ENCODE data around the gene CEP57. TPM values are rescaled to one million over a fixed set of nuclear protein-coding genes. Genes with fewer than 3 reads are reported as not detected.

Gene CEP57
- total RNA-seq, 2 experiments from 2014 or later = 57.7 to 67.4 TPM

DNA sequence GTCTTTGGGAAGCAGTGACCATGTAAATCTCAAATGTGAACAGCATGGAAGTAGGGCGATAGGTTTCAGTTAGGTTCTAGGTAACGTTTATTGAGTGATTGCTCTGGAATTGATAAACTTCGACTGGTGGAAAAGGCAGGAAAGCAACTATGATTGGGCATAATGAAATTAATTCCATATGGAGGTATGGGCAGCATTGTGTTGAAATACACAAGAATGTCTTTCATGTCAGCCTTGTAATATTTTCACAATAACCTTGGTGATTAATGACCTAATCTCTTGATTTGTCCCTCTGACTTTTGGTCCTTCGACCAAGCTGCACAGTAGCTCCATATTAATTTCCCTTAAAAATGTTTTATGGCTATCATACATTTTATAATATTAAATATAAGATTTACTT lies 2.8 kb downstream of the CEP57 start:
- TF ChIP-seq, protein P1, sequence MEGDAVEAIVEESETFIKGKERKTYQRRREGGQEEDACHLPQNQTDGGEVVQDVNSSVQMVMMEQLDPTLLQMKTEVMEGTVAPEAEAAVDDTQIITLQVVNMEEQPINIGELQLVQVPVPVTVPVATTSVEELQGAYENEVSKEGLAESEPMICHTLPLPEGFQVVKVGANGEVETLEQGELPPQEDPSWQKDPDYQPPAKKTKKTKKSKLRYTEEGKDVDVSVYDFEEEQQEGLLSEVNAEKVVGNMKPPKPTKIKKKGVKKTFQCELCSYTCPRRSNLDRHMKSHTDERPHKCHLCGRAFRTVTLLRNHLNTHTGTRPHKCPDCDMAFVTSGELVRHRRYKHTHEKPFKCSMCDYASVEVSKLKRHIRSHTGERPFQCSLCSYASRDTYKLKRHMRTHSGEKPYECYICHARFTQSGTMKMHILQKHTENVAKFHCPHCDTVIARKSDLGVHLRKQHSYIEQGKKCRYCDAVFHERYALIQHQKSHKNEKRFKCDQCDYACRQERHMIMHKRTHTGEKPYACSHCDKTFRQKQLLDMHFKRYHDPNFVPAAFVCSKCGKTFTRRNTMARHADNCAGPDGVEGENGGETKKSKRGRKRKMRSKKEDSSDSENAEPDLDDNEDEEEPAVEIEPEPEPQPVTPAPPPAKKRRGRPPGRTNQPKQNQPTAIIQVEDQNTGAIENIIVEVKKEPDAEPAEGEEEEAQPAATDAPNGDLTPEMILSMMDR (conservative IDR thresholded peaks at IDR 0.05; ENCODE audit: low read length) = no peak
- TF ChIP-seq EZH2phosphoT487 (IDR thresholded peaks at IDR 0.05; ENCODE audit: borderline replicate concordance, low read depth, low read length) = no peak
- intact Hi-C loops (cut with micrococcal nuclease; ENCODE audit: unreplicated experiment) = loop anchor here (5.0 to 10.0 kb wide), 3 partner anchors 422 to 594 kb away; partner anchors contain the start of gene CCDC82
- CTCF ChIA-PET (ENCODE audit: unreplicated experiment) = no interaction called here

DNA sequence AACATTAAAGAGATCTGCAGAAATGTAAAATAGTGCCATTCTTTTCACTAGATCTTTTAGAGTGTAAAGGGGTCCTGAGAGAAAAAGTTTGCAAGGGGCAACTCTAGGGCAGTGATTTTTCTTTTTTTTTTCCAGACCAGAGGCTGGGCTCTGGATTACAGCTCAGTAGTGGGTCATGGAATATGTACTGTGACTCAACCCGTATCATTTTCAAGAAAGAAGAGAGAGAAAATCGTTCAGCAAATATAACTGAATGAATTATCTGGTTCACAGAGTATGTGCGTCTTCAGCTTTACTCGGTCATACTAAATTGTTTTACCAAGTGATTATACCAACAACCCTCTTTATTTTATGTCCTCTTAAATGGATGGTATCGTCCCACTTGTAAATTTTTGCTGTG lies 3.8 kb downstream of the CEP57 start:
- ChIA-PET POLR2A (interaction anchor here (0.6 kb wide), 1 partner anchor 655 kb away, joined by 3 read pairs; no protein-coding TSS in a partner anchor), CTCF (ENCODE audit: unreplicated experiment) (no interaction called here)
- Histone ChIP-seq H3K9me2 (ENCODE audit: insufficient read depth, low read length) (no peaks in the 10 kb centered on the region), H2AFZ (ENCODE audit: low read length) (no peak overlapping the region), H3K36me3 (ENCODE audit: insufficient read depth, low read length) (peaks cover 12% of the 10 kb centered on the region), H3K4me1 (ENCODE audit: insufficient read depth, low read length, poor library complexity, severe bottlenecking) (peaks cover 18% of the 10 kb centered on the region), H3K27ac (ENCODE audit: low read depth, low read length, poor library complexity, severe bottlenecking) (no peak overlapping the region), H3K4me3 (ENCODE audit: low read depth, low read length, poor library complexity, severe bottlenecking) (no peak overlapping the region), H3K4me2 (ENCODE audit: low read length) (no peak overlapping the region), H3K79me2 (ENCODE audit: insufficient read depth, low read depth, low read length) (peaks cover 72% of the 10 kb centered on the region), H4K20me1 (ENCODE audit: insufficient read depth, low read length) (peaks cover 27% of the 10 kb centered on the region), H3K9me3 (ENCODE audit: low read length) (no peaks in the 10 kb centered on the region)
- BruUV-seq (replicated peaks) = no TSS peak
- intact Hi-C loops (cut with micrococcal nuclease; ENCODE audit: unreplicated experiment) = loop anchor here (5.0 to 10.0 kb wide), 3 partner anchors 421 to 593 kb away; partner anchors contain the start of gene CCDC82
- no peak for DNase-seq (ENCODE audit: low spot score)
- no peak for TF ChIP-seq EZH2phosphoT487 (IDR thresholded peaks at IDR 0.05; ENCODE audit: borderline replicate concordance, low read depth, low read length)
- TF ChIP-seq, protein P1 (conservative IDR thresholded peaks at IDR 0.05; ENCODE audit: low read length) = no peak

More for the DNA sequence above, 2.8 kb downstream of the CEP57 start:
- H3K4me1 ChIP-seq (ENCODE audit: insufficient read depth, low read length, poor library complexity, severe bottlenecking) = peaks cover 23% of the 10 kb centered on the region
- peaks cover 9% of the 10 kb centered on the region for H3K36me3 ChIP-seq (ENCODE audit: insufficient read depth, low read length)
- no peak for DNase-seq (ENCODE audit: low spot score)
- H4K20me1 ChIP-seq (ENCODE audit: insufficient read depth, low read length) = peaks cover 34% of the 10 kb centered on the region
- H3K27ac ChIP-seq (ENCODE audit: low read depth, low read length, poor library complexity, severe bottlenecking) = no peak overlapping the region
- H3K4me3 ChIP-seq (ENCODE audit: low read depth, low read length, poor library complexity, severe bottlenecking) = no peak overlapping the region
- H3K9me3 ChIP-seq (ENCODE audit: low read length) = no peaks in the 10 kb centered on the region
- H3K4me2 ChIP-seq (ENCODE audit: low read length) = peak overlapping the region; percentile 3; the same call in 1 of the 2 replicates
- no peak overlapping the region for H2AFZ ChIP-seq (ENCODE audit: low read length)
- POLR2A ChIA-PET = interaction anchor here (0.6 to 0.9 kb wide), 3 partner anchors 47 to 920 kb away, joined by 3 read pairs; no protein-coding TSS in a partner anchor
- no peaks in the 10 kb centered on the region for H3K9me2 ChIP-seq (ENCODE audit: insufficient read depth, low read length)
- BruUV-seq (replicated peaks) = no TSS peak
- peaks cover 73% of the 10 kb centered on the region for H3K79me2 ChIP-seq (ENCODE audit: insufficient read depth, low read depth, low read length)

DNA sequence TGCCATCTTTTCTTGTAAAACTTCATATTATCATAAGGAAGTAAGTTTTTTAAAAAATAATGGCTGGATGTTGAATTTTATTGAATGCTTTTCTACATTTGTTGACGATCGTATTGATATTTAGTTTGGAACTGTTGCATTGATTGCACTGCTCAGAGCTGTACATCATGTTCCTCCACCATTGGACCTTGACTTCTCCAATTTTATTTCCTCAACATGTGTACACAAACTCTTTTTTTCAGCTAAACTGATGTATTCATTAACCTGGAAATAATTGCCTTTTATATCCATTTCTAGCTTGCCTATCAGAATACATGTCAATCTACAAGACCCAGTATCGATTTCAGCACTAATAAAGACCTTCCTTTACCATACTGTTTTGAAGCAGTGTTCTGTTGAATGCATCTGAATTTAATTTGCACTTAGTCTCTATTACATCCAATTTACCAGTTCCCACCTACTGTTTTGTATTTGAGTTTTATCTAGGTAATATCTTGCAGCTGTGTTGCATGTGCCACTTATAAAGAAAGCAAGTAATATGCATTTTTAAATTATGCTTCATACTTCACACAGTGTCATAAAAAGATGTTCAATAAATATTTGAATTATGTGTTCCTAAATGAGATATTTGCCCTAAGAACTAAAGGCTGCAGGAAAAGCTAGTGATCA lies 5.5 kb downstream of the CEP57 start:
- intact Hi-C loops (cut with micrococcal nuclease; ENCODE audit: unreplicated experiment) = loop anchor here (10.0 kb wide), 2 partner anchors 419 to 449 kb away; no protein-coding TSS in a partner anchor
- Histone ChIP-seq H3K4me2 (ENCODE audit: low read length) (no peak overlapping the region), H3K79me2 (ENCODE audit: insufficient read depth, low read depth, low read length) (peaks cover 72% of the 10 kb centered on the region), H2AFZ (ENCODE audit: low read length) (no peak overlapping the region), H3K9me3 (ENCODE audit: low read length) (no peaks in the 10 kb centered on the region), H3K9me2 (ENCODE audit: insufficient read depth, low read length) (no peaks in the 10 kb centered on the region), H3K27ac (ENCODE audit: low read depth, low read length, poor library complexity, severe bottlenecking) (no peak overlapping the region), H3K4me1 (ENCODE audit: insufficient read depth, low read length, poor library complexity, severe bottlenecking) (peaks cover 18% of the 10 kb centered on the region), H4K20me1 (ENCODE audit: insufficient read depth, low read length) (peaks cover 27% of the 10 kb centered on the region), H3K4me3 (ENCODE audit: low read depth, low read length, poor library complexity, severe bottlenecking) (no peak overlapping the region), H3K36me3 (ENCODE audit: insufficient read depth, low read length) (peaks cover 27% of the 10 kb centered on the region)
- no peak for DNase-seq (ENCODE audit: low spot score)
- no TSS peak for BruUV-seq (replicated peaks)
- no peak for TF ChIP-seq EZH2phosphoT487 (IDR thresholded peaks at IDR 0.05; ENCODE audit: borderline replicate concordance, low read depth, low read length)
- TF ChIP-seq, protein P1 (conservative IDR thresholded peaks at IDR 0.05; ENCODE audit: low read length) = no peak
- POLR2A ChIA-PET = interaction anchor here (0.6 to 0.9 kb wide), 3 partner anchors 534 to 1200 kb away, joined by 3 to 5 read pairs (median 3); no protein-coding TSS in a partner anchor
- CTCF ChIA-PET (ENCODE audit: unreplicated experiment) = no interaction called here
